Suppressor macrophage treated with lipopolysaccharide for 1 hour (primary cell): ENCODE measurements around the gene OLAH.
"Not testable (repeated sequence)": the region's sequence is repeated elsewhere in the genome, so short reads cannot be mapped to it uniquely, and the experiment has no call there.

Experiments used
- DNase-seq, 3 donors: peaks; one replicate each; pipeline ENCODE4 v3.0.0-alpha.2; 2020 to 2022

Gene OLAH

GRCh38 chr10:15043674-15044073 is at the start of gene OLAH:
OLAH (plus strand) TSS chr10:15043943; CDS start chr10:15047289, 3,346 bp downstream.
- peak in 2 of 3 donors; percentile 15 to 53 for DNase-seq

- DNase-seq = no peak
Observed at GRCh38 chr10:14995964-14996565, 47.7 kb upstream of the OLAH start.

GRCh38 chr10:15013530-15013929 is 30.2 kb upstream of the OLAH start:
- not testable (repeated sequence) for DNase-seq

GRCh38 chr10:15015451-15015850 is 28.3 kb upstream of the OLAH start:
- no peak for DNase-seq

- DNase-seq = peak; percentile 59 to 66 (median 65)
Observed at GRCh38 chr10:15020966-15021365, 22.8 kb upstream of the OLAH start.

- not testable (repeated sequence) for DNase-seq
Observed at GRCh38 chr10:15023079-15023478, 20.7 kb upstream of the OLAH start.

- not testable (repeated sequence) for DNase-seq
Observed at GRCh38 chr10:15024017-15025004, 19.4 kb upstream of the OLAH start.

GRCh38 chr10:15025040-15025439 is 18.7 kb upstream of the OLAH start:
- DNase-seq = not testable (repeated sequence)

- DNase-seq = no peak
Observed at GRCh38 chr10:15027741-15028140, 16.0 kb upstream of the OLAH start.

GRCh38 chr10:15035385-15036301 is 8.1 kb upstream of the OLAH start:
- DNase-seq = peak; percentile 89 to 92 (median 92)

- DNase-seq = no peak
Observed at GRCh38 chr10:15037691-15038090, 6.1 kb upstream of the OLAH start.

- DNase-seq = no peak
Observed at GRCh38 chr10:15038416-15038815, 5.3 kb upstream of the OLAH start.

- no peak for DNase-seq
Observed at GRCh38 chr10:15045380-15045779, 1.6 kb downstream of the OLAH start.

- DNase-seq = no peak
Observed at GRCh38 chr10:15046626-15047025, 2.9 kb downstream of the OLAH start.

GRCh38 chr10:15049533-15049932 is 5.8 kb downstream of the OLAH start:
- no peak for DNase-seq

GRCh38 chr10:15052121-15052520 is 8.4 kb downstream of the OLAH start:
- DNase-seq = no peak

GRCh38 chr10:15053061-15053460 is 9.3 kb downstream of the OLAH start:
- no peak for DNase-seq

- no peak for DNase-seq
Observed at GRCh38 chr10:15058689-15059088, 14.9 kb downstream of the OLAH start.

GRCh38 chr10:15059914-15060313 is 16.2 kb downstream of the OLAH start:
- DNase-seq = no peak

- no peak for DNase-seq
Observed at GRCh38 chr10:15060638-15061037, 16.9 kb downstream of the OLAH start.

GRCh38 chr10:15067154-15067553 is 23.4 kb downstream of the OLAH start:
- DNase-seq = no peak

GRCh38 chr10:15068802-15069201 is 25.1 kb downstream of the OLAH start:
- no peak for DNase-seq

- DNase-seq = no peak
Observed at GRCh38 chr10:15069230-15069629, 25.5 kb downstream of the OLAH start.
